Measurements from ENCODE around the gene NEK11.

Gene NEK11, protein sequence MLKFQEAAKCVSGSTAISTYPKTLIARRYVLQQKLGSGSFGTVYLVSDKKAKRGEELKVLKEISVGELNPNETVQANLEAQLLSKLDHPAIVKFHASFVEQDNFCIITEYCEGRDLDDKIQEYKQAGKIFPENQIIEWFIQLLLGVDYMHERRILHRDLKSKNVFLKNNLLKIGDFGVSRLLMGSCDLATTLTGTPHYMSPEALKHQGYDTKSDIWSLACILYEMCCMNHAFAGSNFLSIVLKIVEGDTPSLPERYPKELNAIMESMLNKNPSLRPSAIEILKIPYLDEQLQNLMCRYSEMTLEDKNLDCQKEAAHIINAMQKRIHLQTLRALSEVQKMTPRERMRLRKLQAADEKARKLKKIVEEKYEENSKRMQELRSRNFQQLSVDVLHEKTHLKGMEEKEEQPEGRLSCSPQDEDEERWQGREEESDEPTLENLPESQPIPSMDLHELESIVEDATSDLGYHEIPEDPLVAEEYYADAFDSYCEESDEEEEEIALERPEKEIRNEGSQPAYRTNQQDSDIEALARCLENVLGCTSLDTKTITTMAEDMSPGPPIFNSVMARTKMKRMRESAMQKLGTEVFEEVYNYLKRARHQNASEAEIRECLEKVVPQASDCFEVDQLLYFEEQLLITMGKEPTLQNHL

DNA sequence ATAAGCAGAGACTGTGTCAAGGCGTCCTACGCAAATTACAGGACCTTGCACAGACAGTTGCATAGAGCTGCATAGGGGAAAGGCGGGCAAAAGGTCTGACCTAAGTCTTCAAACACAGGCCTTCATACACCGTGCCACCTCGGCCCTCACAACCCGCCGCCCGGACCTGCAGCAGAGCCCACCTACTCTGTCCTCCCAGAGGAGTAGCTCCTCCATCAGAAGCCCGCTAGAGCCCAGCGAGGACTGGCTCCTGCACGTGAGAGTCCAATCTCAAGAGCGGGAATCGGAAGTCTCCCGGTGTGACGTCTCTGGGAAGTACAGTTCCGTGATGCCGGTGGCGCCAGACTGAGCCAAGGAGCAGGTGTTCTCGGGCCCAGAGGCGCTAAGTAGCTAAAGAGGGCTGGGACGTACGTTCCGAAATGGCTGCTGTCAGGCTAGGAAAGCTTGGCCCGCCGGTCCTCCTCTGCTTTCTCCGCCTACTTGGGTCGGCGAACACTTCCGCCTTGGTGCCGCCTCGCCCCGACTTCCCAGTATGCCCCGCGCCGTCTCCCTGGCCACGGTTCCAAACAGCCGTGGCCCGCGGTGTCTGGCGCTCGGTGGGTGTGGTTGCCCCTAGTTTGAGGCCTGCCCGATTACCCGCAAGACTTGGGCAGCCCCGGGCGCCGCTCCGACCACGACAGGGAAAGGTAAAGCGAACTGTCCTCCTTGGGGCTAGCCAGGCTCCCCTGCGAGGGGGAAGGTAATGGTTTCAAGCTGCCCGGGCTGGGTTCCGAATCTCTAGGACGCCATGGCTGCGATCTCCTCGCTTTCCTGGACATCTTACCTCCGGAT, at the start of gene NEK11, which contains the start of gene ASTE1:
Gene NEK11 (plus strand): TSS at position 557 of the 831 bp plus-strand sequence. CDS start 2,832 bp downstream, outside the sequence.
Gene ASTE1 (minus strand): TSS at position 505 of the 831 bp plus-strand sequence. CDS start 1,519 bp downstream, outside the sequence.
- peak; percentile 89 for DNase-seq

- no peak for DNase-seq
Observed at GRCh38 chr3:130979117-130979516, 47.6 kb upstream of the NEK11 start.

DNA sequence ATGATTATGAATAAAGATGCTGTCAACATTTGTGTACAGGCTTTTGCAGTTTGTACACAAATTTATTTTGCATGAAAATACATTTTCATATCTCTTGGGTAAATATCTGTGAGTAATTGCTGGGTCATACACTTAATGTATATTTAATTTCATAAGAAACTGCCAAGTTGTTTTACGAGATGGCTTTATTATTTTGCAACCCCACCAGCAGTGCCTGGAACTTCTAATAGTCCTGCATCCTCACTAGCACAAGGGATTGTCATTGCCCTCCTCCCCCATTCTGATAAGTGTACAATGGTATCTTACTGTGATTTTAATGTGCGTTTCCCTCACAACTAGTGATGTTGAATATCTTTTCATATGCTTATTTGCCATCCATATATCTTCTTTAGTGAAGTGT, 45.2 kb upstream of the NEK11 start:
- no peak for DNase-seq

DNA sequence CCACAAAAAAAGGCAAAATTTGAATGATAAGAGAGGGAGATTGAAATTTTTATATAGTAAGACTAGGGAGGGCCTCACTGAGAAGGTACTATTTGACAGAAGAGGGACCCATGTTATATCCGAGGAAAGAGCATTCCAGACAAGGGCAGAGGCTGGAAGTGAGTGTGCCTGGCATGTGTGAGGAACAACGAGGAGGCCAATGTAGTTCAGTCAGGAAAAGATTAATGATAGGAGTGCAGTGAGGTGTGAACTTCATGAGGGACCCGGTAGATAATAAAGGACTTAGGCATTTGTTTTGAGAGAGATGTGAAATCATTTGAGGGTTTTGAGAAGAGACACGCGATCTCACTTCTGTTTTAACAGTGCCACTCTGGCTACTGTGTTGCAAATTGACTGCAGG, 36.4 kb upstream of the NEK11 start:
- no peak for DNase-seq

DNA sequence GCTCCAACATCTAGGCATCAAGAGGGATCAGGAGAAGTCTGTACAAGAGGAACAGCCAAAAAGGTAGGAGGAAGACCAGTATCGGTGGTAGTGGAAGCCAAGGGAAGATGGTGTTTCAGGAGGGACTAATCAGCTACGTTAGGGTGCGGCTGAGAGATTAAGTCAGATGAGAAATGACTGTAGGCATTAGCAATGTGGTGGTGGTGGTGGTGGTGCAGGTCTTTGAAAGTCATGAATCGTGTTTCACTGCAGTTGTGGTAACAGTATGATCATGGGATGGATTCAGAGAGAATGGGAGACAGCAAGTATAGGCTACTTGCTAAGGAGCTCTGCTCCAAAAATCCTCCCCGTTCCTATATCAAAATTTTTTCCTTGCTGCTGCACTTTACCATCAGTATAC, 35.6 kb upstream of the NEK11 start:
- no peak for DNase-seq

- no peak for DNase-seq
Observed at GRCh38 chr3:130992344-130992743, 34.3 kb upstream of the NEK11 start.

- DNase-seq = peak; percentile 71
Observed at GRCh38 chr3:130997289-130997688, 29.4 kb upstream of the NEK11 start.

DNA sequence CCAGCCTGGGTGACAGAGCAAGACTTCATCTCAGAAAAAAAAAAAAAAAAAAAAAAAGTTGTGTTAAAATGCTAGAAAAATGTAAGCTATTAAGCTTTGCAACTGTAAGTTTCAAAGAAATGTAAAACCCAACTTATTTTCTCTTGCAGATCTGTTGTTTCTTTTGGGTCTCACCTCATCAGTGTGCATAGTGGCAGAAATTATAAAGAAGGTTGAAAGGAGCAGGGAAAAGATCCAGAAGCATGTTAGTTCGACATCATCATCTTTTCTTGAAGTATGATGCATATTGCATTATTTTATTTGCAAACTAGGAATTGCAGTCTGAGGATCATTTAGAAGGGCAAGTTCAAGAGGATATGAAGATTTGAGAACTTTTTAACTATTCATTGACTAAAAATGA, 25.6 kb upstream of the NEK11 start:
- DNase-seq = no peak

- no peak for DNase-seq
Observed at GRCh38 chr3:131004603-131005002, 22.1 kb upstream of the NEK11 start.

- DNase-seq = no peak
Observed at GRCh38 chr3:131007256-131007655, 19.4 kb upstream of the NEK11 start.

DNA sequence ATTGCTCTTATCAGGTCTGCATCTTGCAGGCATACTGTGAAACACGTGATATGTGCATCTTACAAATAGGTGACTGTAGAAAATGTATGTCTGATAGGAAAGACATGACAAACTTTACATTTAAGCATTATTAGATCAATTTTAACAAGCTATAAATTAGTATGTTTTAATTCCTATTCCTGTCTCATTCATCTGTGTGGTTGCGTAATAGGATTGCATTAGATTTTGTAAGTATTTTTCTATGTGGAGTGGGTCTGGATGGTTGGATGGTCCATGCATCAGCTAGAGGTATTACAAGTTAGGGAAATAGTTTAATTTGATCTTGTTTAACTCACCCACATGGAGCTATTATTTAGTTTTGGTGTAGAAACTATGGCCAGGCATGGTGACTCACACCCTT, 18.9 kb upstream of the NEK11 start:
- no peak for DNase-seq

- DNase-seq = no peak
Observed at GRCh38 chr3:131008326-131008725, 18.4 kb upstream of the NEK11 start.

GRCh38 chr3:131009698-131010097, 17.0 kb upstream of the NEK11 start:
- DNase-seq = no peak

GRCh38 chr3:131018970-131019369, 7.7 kb upstream of the NEK11 start:
- no peak for DNase-seq

GRCh38 chr3:131020122-131020693, 6.5 kb upstream of the NEK11 start:
- peak; percentile 72 for DNase-seq

- DNase-seq = no peak
Observed at GRCh38 chr3:131025539-131025938, 1.1 kb upstream of the NEK11 start.

GRCh38 chr3:131028844-131029243, 2.2 kb downstream of the NEK11 start:
- no peak for DNase-seq

GRCh38 chr3:131031660-131032059, 5.0 kb downstream of the NEK11 start:
- DNase-seq = no peak

DNA sequence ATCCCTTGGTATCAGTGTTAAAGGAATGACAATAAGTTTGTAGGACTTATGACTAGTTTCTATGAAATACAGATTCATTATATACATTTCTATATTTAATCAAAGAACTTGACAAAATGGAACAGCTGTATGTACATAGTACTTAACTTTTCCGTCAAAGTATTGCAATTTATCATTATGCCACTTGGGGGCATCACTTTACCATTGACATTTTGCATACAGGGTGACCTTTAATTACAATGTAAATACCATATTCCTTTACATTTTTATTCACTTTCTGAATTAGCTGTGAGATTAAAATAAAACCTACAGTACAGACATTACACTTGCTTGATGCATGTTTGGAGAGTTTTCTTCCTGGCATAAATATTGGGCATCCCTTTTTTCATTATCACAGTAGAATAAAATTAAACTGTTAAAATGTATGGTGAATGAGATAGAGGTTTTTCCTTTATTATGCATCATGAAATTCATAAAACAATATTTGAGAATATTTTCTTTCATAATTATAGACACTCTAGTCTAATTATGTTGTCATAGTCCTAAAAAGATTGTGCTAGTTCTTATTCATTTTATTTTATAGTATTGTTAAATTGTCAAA, 6.9 kb downstream of the NEK11 start:
- DNase-seq = peak; percentile 54

DNA sequence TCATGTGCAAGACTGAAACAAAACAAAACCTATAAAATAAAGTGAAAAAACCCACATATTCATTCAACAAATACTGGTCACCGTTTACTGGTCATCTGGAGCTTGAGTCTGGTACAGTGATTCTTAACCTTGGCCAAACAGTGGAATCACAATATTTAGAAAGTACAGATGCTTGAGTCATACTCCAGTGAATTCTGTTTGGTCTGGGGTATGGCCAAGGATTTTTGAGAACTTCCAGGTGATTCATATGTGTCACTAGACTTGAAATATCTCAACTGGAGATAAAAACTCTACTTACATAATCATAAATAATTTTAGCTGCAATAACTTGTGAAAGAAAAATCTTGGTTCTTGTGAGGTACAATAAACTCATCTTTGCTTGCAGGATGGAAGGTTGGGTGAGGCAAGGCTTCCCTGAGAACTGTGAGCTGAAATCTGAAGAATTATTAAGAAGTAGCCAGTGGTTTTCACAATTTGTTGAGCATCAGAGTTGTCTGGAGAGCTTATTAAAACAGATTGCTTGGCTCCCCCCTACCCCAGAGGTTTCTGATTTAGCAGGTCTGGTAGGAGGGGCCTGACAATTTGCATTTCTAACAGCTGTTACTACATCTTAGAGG, 9.6 kb downstream of the NEK11 start:
- no peak for DNase-seq

GRCh38 chr3:131036986-131037385, 10.3 kb downstream of the NEK11 start:
- no peak for DNase-seq

DNA sequence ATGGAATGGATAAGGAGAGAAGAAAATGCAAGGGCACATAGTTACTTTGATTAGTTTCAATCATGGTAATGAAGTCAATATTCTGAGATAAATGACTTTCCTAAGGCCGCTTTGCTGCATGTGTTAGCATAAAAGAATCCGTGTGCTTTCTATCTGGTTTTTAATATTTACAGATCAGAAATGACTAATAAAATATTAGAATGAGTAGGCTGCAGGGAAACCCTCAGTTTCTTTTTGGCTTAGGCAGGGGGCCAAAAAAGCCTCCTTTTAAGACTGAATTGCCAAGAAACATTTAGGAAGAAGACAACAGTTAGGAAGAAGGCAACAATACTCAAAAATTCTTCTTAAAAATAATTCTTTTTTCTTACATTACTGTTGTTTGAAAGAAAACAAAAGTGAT, 11.6 kb downstream of the NEK11 start:
- DNase-seq = no peak
